GM12891 (cell line): ENCODE data around the gene LTO1.

Experiments
- PAX5 ChIP-seq: IDR thresholded peaks from 2 replicates; pipeline ENCODE4 v1.6.1; 2011; ENCODE audit warnings: low read length, moderate library complexity, mild to moderate bottlenecking; ENCODE audit not compliant: insufficient read depth, severe bottlenecking
- POLR2A ChIP-seq: IDR thresholded peaks from 2 replicates; pipeline ENCODE4 v1.6.1; 2011; ENCODE audit warnings: low read depth, low read length, control low read depth
- POLR2AphosphoS5 ChIP-seq: IDR thresholded peaks from 2 replicates; pipeline ENCODE4 v1.6.1; 2011; ENCODE audit warnings: low read depth, low read length, control low read depth
- SPI1 ChIP-seq: IDR thresholded peaks from 2 replicates; pipeline ENCODE4 v1.6.1; 2011; ENCODE audit warnings: low read depth, low read length, control low read depth
- TAF1 ChIP-seq: IDR thresholded peaks from 2 replicates; pipeline ENCODE4 v1.6.1; 2011; ENCODE audit warnings: low read depth, low read length, control low read depth

GRCh38 chr11:69654660-69655478 is 20.3 kb downstream of the LTO1 start:
- TF ChIP-seq POLR2AphosphoS5: 0 out of 2 replicates have a peak, but pooled peaks have one; percentile 29
- no peak for TF ChIP-seq TAF1
- no peak for TF ChIP-seq POLR2A
- TF ChIP-seq SPI1: no peak
- no peak for TF ChIP-seq PAX5
